Neural cell (in vitro differentiated cells): ENCODE results near the gene MAP2K6.

Experiments used
- CTCF ChIP-seq: fragments of 450-650 bp; IDR thresholded peaks from 2 replicates; pipeline ENCODE4 v1.5.1; 2014; ENCODE audit warnings: antibody characterized with exemption, mild to moderate bottlenecking, moderate library complexity; ENCODE audit not compliant: poor library complexity, severe bottlenecking
- EZH2 ChIP-seq: fragments of 200-600, 300-800 bp; shearing (Covaris generic), sonication (generic); IDR thresholded peaks from 2 replicates; pipeline ENCODE4 v1.6.1; 2014; ENCODE audit warnings: antibody characterized with exemption, low read length, borderline replicate concordance, mild to moderate bottlenecking; ENCODE audit not compliant: insufficient read depth, poor library complexity, severe bottlenecking
- POLR2AphosphoS5 ChIP-seq: IDR thresholded peaks from 2 replicates; pipeline ENCODE4 v1.6.1; 2012
- TF ChIP-seq, protein P1 (sequence below): IDR thresholded peaks from 2 replicates; pipeline ENCODE4 v1.6.1; 2012; ENCODE audit warnings: borderline replicate concordance

DNA sequence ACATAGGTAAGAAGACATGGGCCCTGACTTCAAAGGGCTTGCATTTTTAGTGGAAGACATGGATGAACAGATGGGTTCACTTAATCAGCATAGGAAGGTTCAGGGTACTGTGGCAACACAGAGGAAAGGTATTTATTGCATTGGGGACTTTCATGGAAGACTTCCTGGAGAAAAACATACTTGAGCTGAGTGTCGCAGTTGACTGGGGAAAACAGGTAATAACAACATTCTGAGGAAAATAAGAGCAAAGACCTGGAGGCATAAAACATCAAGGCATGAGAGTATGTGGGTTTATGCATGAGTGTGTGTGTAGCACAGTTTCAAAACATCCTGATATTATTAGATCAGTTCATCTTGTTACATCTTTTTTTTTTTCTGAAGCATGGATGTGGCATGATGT is 82.7 kb downstream of the MAP2K6 start:
- no peak for TF ChIP-seq CTCF
- TF ChIP-seq, protein P1, sequence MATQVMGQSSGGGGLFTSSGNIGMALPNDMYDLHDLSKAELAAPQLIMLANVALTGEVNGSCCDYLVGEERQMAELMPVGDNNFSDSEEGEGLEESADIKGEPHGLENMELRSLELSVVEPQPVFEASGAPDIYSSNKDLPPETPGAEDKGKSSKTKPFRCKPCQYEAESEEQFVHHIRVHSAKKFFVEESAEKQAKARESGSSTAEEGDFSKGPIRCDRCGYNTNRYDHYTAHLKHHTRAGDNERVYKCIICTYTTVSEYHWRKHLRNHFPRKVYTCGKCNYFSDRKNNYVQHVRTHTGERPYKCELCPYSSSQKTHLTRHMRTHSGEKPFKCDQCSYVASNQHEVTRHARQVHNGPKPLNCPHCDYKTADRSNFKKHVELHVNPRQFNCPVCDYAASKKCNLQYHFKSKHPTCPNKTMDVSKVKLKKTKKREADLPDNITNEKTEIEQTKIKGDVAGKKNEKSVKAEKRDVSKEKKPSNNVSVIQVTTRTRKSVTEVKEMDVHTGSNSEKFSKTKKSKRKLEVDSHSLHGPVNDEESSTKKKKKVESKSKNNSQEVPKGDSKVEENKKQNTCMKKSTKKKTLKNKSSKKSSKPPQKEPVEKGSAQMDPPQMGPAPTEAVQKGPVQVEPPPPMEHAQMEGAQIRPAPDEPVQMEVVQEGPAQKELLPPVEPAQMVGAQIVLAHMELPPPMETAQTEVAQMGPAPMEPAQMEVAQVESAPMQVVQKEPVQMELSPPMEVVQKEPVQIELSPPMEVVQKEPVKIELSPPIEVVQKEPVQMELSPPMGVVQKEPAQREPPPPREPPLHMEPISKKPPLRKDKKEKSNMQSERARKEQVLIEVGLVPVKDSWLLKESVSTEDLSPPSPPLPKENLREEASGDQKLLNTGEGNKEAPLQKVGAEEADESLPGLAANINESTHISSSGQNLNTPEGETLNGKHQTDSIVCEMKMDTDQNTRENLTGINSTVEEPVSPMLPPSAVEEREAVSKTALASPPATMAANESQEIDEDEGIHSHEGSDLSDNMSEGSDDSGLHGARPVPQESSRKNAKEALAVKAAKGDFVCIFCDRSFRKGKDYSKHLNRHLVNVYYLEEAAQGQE: no peak
- TF ChIP-seq EZH2: no peak
- no peak for TF ChIP-seq POLR2AphosphoS5
